GM12878 (cell line): ENCODE results near the gene MZB1. TPM values are rescaled to one million over a fixed set of nuclear protein-coding genes. Genes with fewer than 3 reads are reported as not detected.

Source experiments
- ATAC-seq: fragments of 200-7000 bp; cut with Tn5 transposase; 3 replicates; pipeline ENCODE4 v1.9.1; 2020; ENCODE audit warnings: mild to moderate bottlenecking, moderate library complexity
- BruUV-seq: library from RNA; stranded (reverse); fragments of 400-500 nt; replicated peaks from 2 replicates; lab custom pipeline; 2021; lab: Mats Ljungman, UMichigan
- CTCF ChIA-PET: fragments of 300-600 bp; sonication (Branson Sonifier 250); formaldehyde crosslinking; extraction: SDS; loops from one replicate; lab custom pipeline; 2021; ENCODE audit warnings: inconsistent platforms; lab: Yijun Ruan, JAX
- POLR2A ChIA-PET: fragments of 350-600 bp; formaldehyde crosslinking; extraction: SDS; loops from one replicate; lab custom pipeline; 2021; ENCODE audit warnings: inconsistent platforms; lab: Charles Lee
- RAD21 ChIA-PET: fragments of 300-600 bp; sonication (Branson Sonifier 250); formaldehyde crosslinking; loops from one replicate; lab custom pipeline; 2023; ENCODE audit warnings: antibody characterized with exemption; ENCODE audit not compliant: unreplicated experiment; lab: Charles Lee
- SMC1A ChIA-PET: fragments of 300-600 bp; sonication (Branson Sonifier 250); formaldehyde crosslinking; loops from one replicate; lab custom pipeline; 2023; ENCODE audit not compliant: unreplicated experiment, uncharacterized antibody; lab: Charles Lee
- DNase-seq: peaks from one replicate; pipeline ENCODE4 v3.0.0-alpha.2; 2011; ENCODE audit warnings: low read depth, low spot score
- FAIRE-seq: peaks from 3 replicates; lab custom pipeline; 2011; peaks lifted over from hg19 to GRCh38; lab: Jason Lieb, UNC
- H2AFZ ChIP-seq: 2 replicates; pipeline ENCODE4 v1.6.0; 2011; ENCODE audit warnings: low read depth, low read length, control low read depth; ENCODE audit not compliant: control insufficient read depth
- H3K27ac ChIP-seq: 2 replicates; pipeline ENCODE4 v1.5.1; 2011; ENCODE audit warnings: control low read depth; ENCODE audit not compliant: control insufficient read depth, insufficient read depth
- H3K27me3 ChIP-seq, 2 experiments: replicated peaks in 1 of 2; 2 replicates each; pipeline versions ENCODE4 v1.6.0 to v1.6.1; 2011; ENCODE audit warnings: low read length in 1 of 2; ENCODE audit not compliant: control insufficient read depth in 2 of 2, insufficient read depth in 2 of 2
- H3K36me3 ChIP-seq, 2 experiments: 2 replicates each; pipeline ENCODE4 v1.5.1; 2011; ENCODE audit warnings: low read length in 1 of 2; ENCODE audit not compliant: control insufficient read depth in 2 of 2, insufficient read depth in 2 of 2
- H3K4me1 ChIP-seq: 2 replicates; pipeline ENCODE4 v1.6.1; 2011; ENCODE audit warnings: mild to moderate bottlenecking, low read length, moderate library complexity, mixed read lengths; ENCODE audit not compliant: control insufficient read depth, insufficient read depth
- H3K4me2 ChIP-seq: 2 replicates; pipeline ENCODE4 v1.6.0; 2011; ENCODE audit warnings: control low read depth; ENCODE audit not compliant: control insufficient read depth, insufficient read depth
- H3K4me3 ChIP-seq: fragments of 200-600 bp; sonication (generic); 2 replicates; pipeline ENCODE4 v1.5.1; 2016
- H3K79me2 ChIP-seq: 2 replicates; pipeline ENCODE4 v1.6.0; 2011; ENCODE audit warnings: low read length; ENCODE audit not compliant: control insufficient read depth, insufficient read depth
- H3K9ac ChIP-seq: 2 replicates; pipeline ENCODE4 v1.8.0; 2011; ENCODE audit warnings: low read length, control low read depth, mixed read lengths; ENCODE audit not compliant: control insufficient read depth, insufficient read depth
- H3K9me3 ChIP-seq: replicated peaks from 3 replicates; pipeline ENCODE4 v1.5.1; 2011; ENCODE audit warnings: mild to moderate bottlenecking, low read length; ENCODE audit not compliant: control insufficient read depth, insufficient read depth
- H4K20me1 ChIP-seq: 2 replicates; pipeline ENCODE4 v1.6.0; 2011; ENCODE audit not compliant: control insufficient read depth, insufficient read depth
- DPF2 ChIP-seq: fragments of 450-650 bp; IDR thresholded peaks from 2 replicates; pipeline ENCODE4 v1.6.1; 2017; ENCODE audit warnings: mild to moderate bottlenecking
- IKZF1 ChIP-seq: fragments of 450-650 bp; conservative IDR thresholded peaks from 2 replicates; pipeline ENCODE4 v1.6.1; 2017; ENCODE audit warnings: antibody characterized with exemption, mild to moderate bottlenecking
- IRF5 ChIP-seq: fragments of 450-650 bp; IDR thresholded peaks from 2 replicates; pipeline ENCODE4 v1.6.1; 2017; ENCODE audit warnings: borderline replicate concordance
- KLF5 ChIP-seq: fragments of 450-650 bp; IDR thresholded peaks from 2 replicates; pipeline ENCODE4 v1.6.1; 2014; ENCODE audit warnings: mild to moderate bottlenecking; ENCODE audit not compliant: partially characterized antibody
- PAX5 ChIP-seq: IDR thresholded peaks from 2 replicates; pipeline ENCODE4 v1.6.1; 2011; ENCODE audit warnings: low read depth, low read length, borderline replicate concordance
- TCF3 ChIP-seq: IDR thresholded peaks from 2 replicates; pipeline ENCODE4 v1.6.1; 2012; ENCODE audit warnings: low read depth, mild to moderate bottlenecking, low read length, borderline replicate concordance; ENCODE audit not compliant: insufficient read depth
- WGBS: methylation state at CpG from one replicate; pipeline ENCODE4 v1.1.6; 2016; ENCODE audit warnings: low lambda C conversion rate; ENCODE audit not compliant: insufficient replicate concordance, insufficient coverage; ENCODE audit errors: missing lambda C conversion rate; 5-methylcytosine and 5-hydroxymethylcytosine counted together
- in situ Hi-C: fragments of 300-500 bp; cut with MboI; formaldehyde crosslinking; loops from 9 replicates; pipeline ENCODE4 v1.14.3; 2018; ENCODE audit warnings: mixed read lengths
- intact Hi-C: fragments of 100-400 bp; cut with micrococcal nuclease; formaldehyde crosslinking; loops from one replicate; pipeline ENCODE4 v1.14.2; 2022; ENCODE audit not compliant: unreplicated experiment
- polyA plus RNA-seq, 11 experiments: library from polyadenylated mRNA; depleted of rRNA in 4 of 11; unstranded in 6 of 11; stranded (reverse) in 5 of 11; fragments of >200 nt; fragmentation: Nextera tagmentation in 4 of 11; fragmentation: Illumina TruSeq in 1 of 11; extraction: Ambion mirVana in 4 of 11; extraction: Trizol in 1 of 11; gene quantifications; 1 replicate in 1 of 11; 2 replicates in 10 of 11; pipeline versions ENCODE4 v1.2.1 to v1.2.3, GENCODE V29; 2011 to 2016; ENCODE audit warnings: inconsistent platforms in 2 of 11, missing spikeins in 2 of 11, low read depth in 1 of 11
- total RNA-seq, 4 experiments: library from RNA; depleted of rRNA in 3 of 4; stranded (reverse); fragments of >200 nt in 3 of 4; fragmentation: Illumina TruSeq in 1 of 4; extraction: Trizol in 1 of 4; gene quantifications; 2 replicates each; pipeline versions ENCODE4 v1.2.1 to v1.2.3, GENCODE V29; 2013 to 2021

Gene MZB1
- total and polyA plus RNA-seq, 10 of the 15 experiments (the other 5 are each of a cell fraction or from before 2014, with no cell fraction given): 19.3 to 406 (median 188) TPM

- Histone ChIP-seq H3K79me2 (no peaks in the 10 kb centered on the region), H3K4me1 (no peaks in the 10 kb centered on the region), H3K27me3 (no peaks in the 10 kb centered on the region), H3K4me2 (no peak overlapping the region), H3K9me3 (no peaks in the 10 kb centered on the region), H3K36me3 (no peaks in the 10 kb centered on the region; a peak in 1 of 4 replicates), H2AFZ (no peak overlapping the region), H3K27ac (no peak overlapping the region), H3K4me3 (no peak overlapping the region), H4K20me1 (no peaks in the 10 kb centered on the region), H3K9ac (no peak overlapping the region)
- ATAC-seq (no peak), DNase-seq (no peak), FAIRE-seq (no peak)
- intact Hi-C loops (no loop called here), in situ Hi-C loops (no loop called here)
- BruUV-seq: no TSS peak
- SMC1A ChIA-PET: interaction anchor here (0.6 to 2.6 kb wide), 9 partner anchors 7 to 143 kb away, joined by 3 to 17 read pairs (median 3); partner anchors contain the start of gene DNAJC18
- RAD21 ChIA-PET: interaction anchor here (1.6 kb wide), 1 partner anchor 82 kb away, joined by 6 read pairs; no protein-coding TSS in a partner anchor
- CTCF ChIA-PET: interaction anchor here (1.1 to 1.6 kb wide), 7 partner anchors 9 to 87 kb away, joined by 3 to 7 read pairs (median 4); partner anchors contain the start of gene SPATA24
- no peak for TF ChIP-seq PAX5
- TF ChIP-seq IKZF1: no peak
- TF ChIP-seq KLF5: no peak
- no peak for TF ChIP-seq IRF5
- no peak for TF ChIP-seq DPF2
- no peak for TF ChIP-seq TCF3
- WGBS: 64% methylated on average over 2 of the region's 2 CpGs
- POLR2A ChIA-PET: interaction anchor here (0.6 to 0.9 kb wide), 2 partner anchors 12 to 350 kb away, joined by 3 to 4 read pairs; no protein-coding TSS in a partner anchor
Observed at GRCh38 chr5:139430015-139430414, 40.3 kb upstream of the MZB1 start.
